Measurements from ENCODE around the gene ZNF200. TPM values are rescaled to one million over a fixed set of nuclear protein-coding genes. Genes with fewer than 3 reads are reported as not detected.
A peak's percentile ranks its signal among the peaks of the same experiment; 100 is the strongest.

Gene ZNF200
- total RNA-seq, 1 experiment from 2014 or later = 8.8 TPM

DNA sequence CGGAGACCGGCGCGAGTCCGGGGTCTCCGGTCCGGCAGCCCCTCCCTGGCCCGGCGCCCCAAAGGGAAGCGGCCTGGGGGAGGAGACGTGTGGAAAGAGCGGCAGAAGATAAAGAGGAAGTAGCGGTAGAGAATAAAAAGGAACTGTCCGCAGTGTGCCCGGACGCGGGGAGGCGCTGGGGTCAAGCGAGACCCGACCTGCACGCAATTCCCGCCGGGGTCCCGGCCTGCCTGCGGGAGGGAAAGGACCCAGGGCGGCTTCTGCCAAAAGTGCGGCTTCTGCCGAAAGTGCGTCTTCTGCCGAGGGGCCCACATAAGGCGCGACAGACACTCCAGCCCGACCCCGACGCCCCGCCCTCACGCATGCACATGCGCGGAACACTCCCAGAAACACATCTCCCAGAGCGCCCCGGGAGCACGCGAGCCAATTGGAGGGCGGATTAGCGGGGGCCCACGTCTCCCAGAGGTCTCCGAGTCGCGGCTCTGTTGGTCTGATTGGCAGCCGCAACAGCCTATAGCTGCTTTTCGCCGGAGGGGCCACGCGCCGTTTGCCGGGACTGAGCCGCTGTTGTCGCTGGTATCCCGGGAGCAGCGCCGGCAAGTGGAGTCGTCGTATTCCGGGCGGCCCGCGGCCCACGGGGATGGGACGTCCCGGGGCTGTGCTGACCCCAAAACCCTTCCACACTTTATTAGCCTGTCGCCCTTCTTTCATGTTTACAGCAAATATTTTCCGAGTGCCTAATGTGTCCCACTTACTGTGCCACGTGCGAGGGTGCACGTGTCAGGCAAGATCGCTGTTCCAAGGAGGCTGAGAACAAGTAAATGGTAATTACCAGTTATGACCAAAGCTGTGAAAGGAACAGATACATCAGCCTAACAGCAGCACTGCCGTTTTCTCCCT, 29.4 kb upstream of the ZNF200 start (continued):
- TF ChIP-seq ELF1 (IDR thresholded peaks at IDR 0.05; ENCODE audit: borderline replicate concordance, low read depth) = no peak
- TF ChIP-seq JUND (IDR thresholded peaks at IDR 0.05) = no peak
- peak; percentile 68 for TF ChIP-seq CBX3 (IDR thresholded peaks at IDR 0.05; ENCODE audit: low read depth)
- no peak for TF ChIP-seq FOSL1 (IDR thresholded peaks at IDR 0.05; ENCODE audit: low read depth)
- peak; percentile 62 for TF ChIP-seq POLR2A (IDR thresholded peaks at IDR 0.05; ENCODE audit: borderline replicate concordance, extremely low read depth, insufficient read depth, insufficient read length)
- peak; percentile 97 for TF ChIP-seq SP1 (IDR thresholded peaks at IDR 0.05; ENCODE audit: low read depth)
- TF ChIP-seq RAD21 (IDR thresholded peaks at IDR 0.05; ENCODE audit: low read depth) = no peak

DNA sequence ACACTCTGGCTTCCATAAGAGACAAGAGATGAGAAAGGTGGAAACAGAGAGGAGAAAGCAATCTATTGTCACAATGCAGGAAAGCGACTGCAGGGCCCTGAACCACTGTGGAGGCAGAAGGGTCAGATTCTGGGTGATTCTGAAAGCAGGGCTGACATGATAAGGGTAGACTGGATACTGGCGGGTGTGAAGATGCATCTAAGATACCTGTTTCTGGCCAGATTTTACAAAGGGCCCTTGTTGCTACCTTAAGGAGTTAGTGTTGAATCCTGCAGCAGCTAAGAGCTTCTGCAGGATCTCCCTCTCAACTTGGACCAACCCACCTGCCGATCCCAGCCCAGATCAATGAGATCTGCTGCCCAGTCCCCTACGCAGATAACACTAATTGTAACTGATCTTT, 27.6 kb upstream of the ZNF200 start:
- no peak for DNase-seq (ENCODE audit: low read depth, low spot score)
- peak overlapping the region; percentile 88 for H3K4me2 ChIP-seq (ENCODE audit: low read length)
- H3K27me3 ChIP-seq (ENCODE audit: insufficient read depth, low read length) = no peaks in the 10 kb centered on the region
- H3K9ac ChIP-seq (ENCODE audit: low read length) = no peak overlapping the region
- H3K9me3 ChIP-seq (ENCODE audit: control insufficient read depth in 1 of 2, insufficient read depth in 1 of 2, low read depth in 1 of 2, low read length in 2 of 2) = no peaks in the 10 kb centered on the region; a peak in 1 of 4 replicates
- peak overlapping the region; percentile 89 for H3K27ac ChIP-seq (ENCODE audit: low read depth, low read length)
- no peaks in the 10 kb centered on the region for H4K20me1 ChIP-seq (ENCODE audit: insufficient read depth)
- intact Hi-C loops (cut with micrococcal nuclease) = loop anchor here (10.0 kb wide), 1 partner anchor 182 kb away; the partner anchor contains the start of genes NAA60 and ZNF597
- RAD21 ChIA-PET (ENCODE audit: low non-redundant PET in 1 of 2, low total read pairs in 2 of 2, uncharacterized antibody in 2 of 2, unreplicated experiment in 2 of 2) = no interaction called here
- H3K4me3 ChIP-seq (replicated peaks in 1 of 2; ENCODE audit: low read depth in 1 of 2, low read length in 2 of 2) = peak overlapping the region in 1 of 2 experiments; percentile 65; a peak in 1 of 4 replicates
- H3K9me2 ChIP-seq (ENCODE audit: insufficient read depth) = no peaks in the 10 kb centered on the region
- H3K36me3 ChIP-seq (ENCODE audit: control insufficient read depth in 1 of 2, insufficient read depth in 2 of 2, low read length in 2 of 2) = no peaks in the 10 kb centered on the region
- POLR2A ChIA-PET = interaction anchor here (0.6 kb wide), 1 partner anchor 241 kb away, joined by 3 read pairs; no protein-coding TSS in a partner anchor
- TF ChIP-seq REST (IDR thresholded peaks at IDR 0.05; ENCODE audit: low read depth) (no peak), CTCF (IDR thresholded peaks at IDR 0.05 in 2 of 3, conservative IDR thresholded peaks at IDR 0.05 in 1 of 3; ENCODE audit: borderline replicate concordance in 1 of 3, insufficient read depth in 1 of 3, low read depth in 2 of 3, low read length in 2 of 3) (no peak), POLR2AphosphoS5 (IDR thresholded peaks at IDR 0.05; ENCODE audit: low read depth, low read length) (no peak), JUND (IDR thresholded peaks at IDR 0.05) (no peak), EGR1 (IDR thresholded peaks at IDR 0.05; ENCODE audit: low read depth) (no peak)
- no peak overlapping the region for H2AFZ ChIP-seq (ENCODE audit: low read depth, low read length, poor library complexity, severe bottlenecking)
- H3K4me1 ChIP-seq (ENCODE audit: control insufficient read depth in 1 of 2, insufficient read depth in 2 of 2, low read length in 2 of 2) = peaks cover 14 to 28% of the 10 kb centered on the region in 2 experiments
- no peaks in the 10 kb centered on the region for H3K79me2 ChIP-seq (ENCODE audit: insufficient read depth, low read length)
- BruUV-seq (replicated peaks) = no TSS peak
- CTCF ChIA-PET = no interaction called here
- ATAC-seq = no peak
